OCI-LY1 (cell line): ENCODE measurements around the gene RBM26.

Experiments used
- H2AFZ ChIP-seq: fragments of 200-600 bp; sonication (generic), shearing (Covaris generic); 2 replicates; pipeline ENCODE4 v1.6.0; 2014; ENCODE audit warnings: antibody characterized with exemption, mild to moderate bottlenecking, low read length
- H3F3A ChIP-seq: fragments of 200-600 bp; sonication (generic), shearing (Covaris generic); 2 replicates; pipeline ENCODE4 v1.6.0; 2014; ENCODE audit warnings: mild to moderate bottlenecking, antibody characterized with exemption, low read length, moderate library complexity; ENCODE audit not compliant: insufficient read depth
- H3K27ac ChIP-seq: fragments of 200-600 bp; sonication (generic); 2 replicates; pipeline ENCODE4 v1.5.1; 2014; ENCODE audit warnings: low read length, mixed run types, mild to moderate bottlenecking, low read depth; ENCODE audit not compliant: poor library complexity, severe bottlenecking
- H3K27me3 ChIP-seq: fragments of 200-600 bp; sonication (generic); 2 replicates; pipeline ENCODE4 v1.6.0; 2014; ENCODE audit warnings: antibody characterized with exemption, mild to moderate bottlenecking, low read length, moderate library complexity; ENCODE audit not compliant: insufficient read depth
- H3K36me3 ChIP-seq: fragments of 200-600 bp; sonication (generic); 2 replicates; pipeline ENCODE4 v1.6.1; 2014; ENCODE audit warnings: mild to moderate bottlenecking, antibody characterized with exemption, low read length, moderate library complexity, mixed read lengths; ENCODE audit not compliant: insufficient read depth
- H3K4me1 ChIP-seq: fragments of 200-600 bp; sonication (generic); 2 replicates; pipeline ENCODE4 v1.5.1; 2014; ENCODE audit warnings: mild to moderate bottlenecking, low read length, moderate library complexity; ENCODE audit not compliant: insufficient read depth, severe bottlenecking
- H3K4me2 ChIP-seq: fragments of 200-600 bp; sonication (generic), shearing (Covaris generic); 2 replicates; pipeline ENCODE4 v1.6.1; 2014; ENCODE audit warnings: low read length
- H3K4me3 ChIP-seq: fragments of 200-600 bp; sonication (generic); 2 replicates; pipeline ENCODE4 v1.5.1; 2014; ENCODE audit warnings: low read length, low read depth, mild to moderate bottlenecking, mixed read lengths; ENCODE audit not compliant: poor library complexity, severe bottlenecking
- H3K79me2 ChIP-seq: fragments of 200-600 bp; shearing (Covaris generic); 2 replicates; pipeline ENCODE4 v1.6.1; 2016; ENCODE audit warnings: mixed run types, low read length, mixed read lengths; ENCODE audit not compliant: insufficient read depth
- H3K9ac ChIP-seq: fragments of 200-600 bp; sonication (generic), shearing (Covaris generic); 2 replicates; pipeline ENCODE4 v1.6.1; 2014; ENCODE audit warnings: mild to moderate bottlenecking, low read length, mixed read lengths
- H3K9me2 ChIP-seq: fragments of 200-600 bp; sonication (generic), shearing (Covaris generic); 2 replicates; pipeline ENCODE4 v1.6.1; 2014; ENCODE audit warnings: low read depth, mild to moderate bottlenecking, low read length, mixed read lengths
- H3K9me3 ChIP-seq: fragments of 200-600 bp; shearing (Covaris generic); 2 replicates; pipeline ENCODE4 v1.6.1; 2014; ENCODE audit warnings: low read length, mixed read lengths
- H4K20me1 ChIP-seq: fragments of 200-600 bp; sonication (generic), shearing (Covaris generic); 2 replicates; pipeline ENCODE4 v1.6.0; 2016; ENCODE audit warnings: mild to moderate bottlenecking, low read length; ENCODE audit not compliant: insufficient read depth
- EZH2 ChIP-seq: fragments of 200-600 bp; sonication (generic), shearing (Covaris generic); IDR thresholded peaks from 2 replicates; pipeline ENCODE4 v1.8.0; 2017; ENCODE audit warnings: borderline replicate concordance, mixed run types, mild to moderate bottlenecking, antibody characterized with exemption, low read length, moderate library complexity, mixed read lengths
- TF ChIP-seq, protein P1 (sequence below): fragments of 200-600 bp; sonication (generic), shearing (Covaris generic); IDR thresholded peaks from 2 replicates; pipeline ENCODE4 v1.5.1; 2017; ENCODE audit warnings: mild to moderate bottlenecking, antibody characterized with exemption, low read length, moderate library complexity, mixed read lengths

Gene RBM26

DNA sequence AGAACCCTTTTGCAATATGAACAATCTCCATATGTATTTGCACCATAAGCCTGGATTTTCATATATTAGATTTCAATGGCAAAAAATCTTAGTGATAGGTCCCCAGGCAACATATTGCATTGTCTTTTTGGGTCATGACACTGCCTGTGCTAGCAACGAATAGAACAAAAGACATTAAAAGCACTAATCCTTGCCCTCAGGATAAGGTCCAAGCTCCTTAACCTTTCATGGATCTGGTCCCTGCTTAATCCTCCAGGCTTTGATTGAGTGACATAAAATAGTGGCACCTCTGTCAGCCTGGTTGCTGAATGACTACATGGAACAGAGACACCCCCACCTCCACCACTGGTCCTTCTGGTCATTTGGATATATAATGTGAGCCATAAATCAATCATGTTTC, 134.4 kb downstream of the RBM26 start:
- Histone ChIP-seq H3K4me1 (no peaks in the 10 kb centered on the region), H3K79me2 (no peaks in the 10 kb centered on the region), H3K4me3 (no peak overlapping the region), H3K4me2 (no peak overlapping the region), H3K27ac (no peak overlapping the region), H3K36me3 (no peaks in the 10 kb centered on the region), H3F3A (no peaks in the 10 kb centered on the region), H3K9me3 (no peaks in the 10 kb centered on the region), H3K9me2 (no peaks in the 10 kb centered on the region), H4K20me1 (no peaks in the 10 kb centered on the region), H3K9ac (no peak overlapping the region), H3K27me3 (no peaks in the 10 kb centered on the region), H2AFZ (no peak overlapping the region)
- TF ChIP-seq EZH2 = no peak
- TF ChIP-seq, protein P1, sequence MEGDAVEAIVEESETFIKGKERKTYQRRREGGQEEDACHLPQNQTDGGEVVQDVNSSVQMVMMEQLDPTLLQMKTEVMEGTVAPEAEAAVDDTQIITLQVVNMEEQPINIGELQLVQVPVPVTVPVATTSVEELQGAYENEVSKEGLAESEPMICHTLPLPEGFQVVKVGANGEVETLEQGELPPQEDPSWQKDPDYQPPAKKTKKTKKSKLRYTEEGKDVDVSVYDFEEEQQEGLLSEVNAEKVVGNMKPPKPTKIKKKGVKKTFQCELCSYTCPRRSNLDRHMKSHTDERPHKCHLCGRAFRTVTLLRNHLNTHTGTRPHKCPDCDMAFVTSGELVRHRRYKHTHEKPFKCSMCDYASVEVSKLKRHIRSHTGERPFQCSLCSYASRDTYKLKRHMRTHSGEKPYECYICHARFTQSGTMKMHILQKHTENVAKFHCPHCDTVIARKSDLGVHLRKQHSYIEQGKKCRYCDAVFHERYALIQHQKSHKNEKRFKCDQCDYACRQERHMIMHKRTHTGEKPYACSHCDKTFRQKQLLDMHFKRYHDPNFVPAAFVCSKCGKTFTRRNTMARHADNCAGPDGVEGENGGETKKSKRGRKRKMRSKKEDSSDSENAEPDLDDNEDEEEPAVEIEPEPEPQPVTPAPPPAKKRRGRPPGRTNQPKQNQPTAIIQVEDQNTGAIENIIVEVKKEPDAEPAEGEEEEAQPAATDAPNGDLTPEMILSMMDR = no peak

DNA sequence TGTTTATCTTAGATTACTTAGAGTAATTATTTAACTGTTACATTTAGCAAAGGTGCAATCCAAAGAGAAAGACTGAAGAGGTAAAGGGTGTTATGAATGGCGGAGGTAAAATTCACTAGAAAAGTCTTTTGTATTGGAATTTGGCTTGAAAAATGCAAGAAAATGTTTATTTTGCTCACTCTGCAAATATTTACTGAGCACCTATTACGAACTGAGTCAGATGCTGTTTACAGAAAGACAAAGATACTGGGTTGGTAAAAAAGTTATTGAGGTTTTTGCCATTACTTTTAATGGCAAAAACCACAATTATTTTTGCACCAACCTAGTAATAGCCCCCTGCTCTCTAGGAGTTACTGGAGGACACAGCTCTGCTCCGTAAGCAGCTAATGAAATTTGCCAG, 135.2 kb downstream of the RBM26 start:
- TF ChIP-seq EZH2 = no peak
- TF ChIP-seq, protein P1 = no peak
- no peak overlapping the region for H3K4me2 ChIP-seq
- H3K27ac ChIP-seq = no peak overlapping the region
- H3F3A ChIP-seq = no peaks in the 10 kb centered on the region
- no peaks in the 10 kb centered on the region for H4K20me1 ChIP-seq
- no peaks in the 10 kb centered on the region for H3K36me3 ChIP-seq
- no peaks in the 10 kb centered on the region for H3K9me3 ChIP-seq
- no peak overlapping the region for H3K9ac ChIP-seq
- no peaks in the 10 kb centered on the region for H3K27me3 ChIP-seq
- no peaks in the 10 kb centered on the region for H3K4me1 ChIP-seq
- no peak overlapping the region for H2AFZ ChIP-seq
- no peaks in the 10 kb centered on the region for H3K9me2 ChIP-seq
- no peaks in the 10 kb centered on the region for H3K79me2 ChIP-seq
- no peak overlapping the region for H3K4me3 ChIP-seq
